DOHH2 (cell line): ENCODE results near the gene NHSL2.

ENCODE experiments used
- H3F3A ChIP-seq: fragments of 200-600 bp; sonication (generic), shearing (Covaris generic); 2 replicates; pipeline ENCODE4 v1.6.0; 2016; ENCODE audit warnings: antibody characterized with exemption, mild to moderate bottlenecking; ENCODE audit not compliant: control insufficient read depth, insufficient read depth
- H3K27ac ChIP-seq: fragments of 200-600 bp; sonication (generic); 2 replicates; pipeline ENCODE4 v1.5.1; 2014; ENCODE audit warnings: low read depth, mild to moderate bottlenecking, low read length, moderate library complexity
- H3K27me3 ChIP-seq: fragments of 200-600 bp; sonication (generic); 2 replicates; pipeline ENCODE4 v1.6.1; 2014; ENCODE audit warnings: mild to moderate bottlenecking, low read length, mixed read lengths; ENCODE audit not compliant: control insufficient read depth
- H3K36me3 ChIP-seq: fragments of 200-600 bp; sonication (generic); 2 replicates; pipeline ENCODE4 v1.6.1; 2014; ENCODE audit warnings: mild to moderate bottlenecking, low read length, moderate library complexity, mixed read lengths; ENCODE audit not compliant: control insufficient read depth
- H3K4me1 ChIP-seq: fragments of 200-600 bp; sonication (generic); 2 replicates; pipeline ENCODE4 v1.6.1; 2014; ENCODE audit warnings: mild to moderate bottlenecking, low read length, mixed read lengths; ENCODE audit not compliant: control insufficient read depth
- H3K4me2 ChIP-seq: fragments of 200-600 bp; sonication (generic); 2 replicates; pipeline ENCODE4 v1.6.0; 2014; ENCODE audit warnings: mild to moderate bottlenecking, low read length, moderate library complexity
- H3K4me3 ChIP-seq: fragments of 200-600 bp; sonication (generic); 2 replicates; pipeline ENCODE4 v1.5.1; 2014; ENCODE audit warnings: mild to moderate bottlenecking, low read length, mixed read lengths
- H3K79me2 ChIP-seq: fragments of 200-600 bp; sonication (generic); 2 replicates; pipeline ENCODE4 v1.6.1; 2014; ENCODE audit warnings: mild to moderate bottlenecking, low read length, mixed read lengths; ENCODE audit not compliant: control insufficient read depth
- H3K9me2 ChIP-seq: fragments of 200-600 bp; sonication (generic); replicated peaks from 2 replicates; pipeline ENCODE4 v1.6.1; 2014; ENCODE audit warnings: mild to moderate bottlenecking, low read length, mixed read lengths; ENCODE audit not compliant: control insufficient read depth
- H3K9me3 ChIP-seq: fragments of 200-600 bp; sonication (generic); 2 replicates; pipeline ENCODE4 v1.6.1; 2014; ENCODE audit warnings: antibody characterized with exemption, low read length, mixed read lengths; ENCODE audit not compliant: control insufficient read depth, insufficient read depth
- H4K20me1 ChIP-seq: fragments of 200-600 bp; sonication (generic); 2 replicates; pipeline ENCODE4 v1.6.0; 2014; ENCODE audit warnings: low read depth, mild to moderate bottlenecking, antibody characterized with exemption, low read length, moderate library complexity; ENCODE audit not compliant: control insufficient read depth, insufficient read depth
- CTCF ChIP-seq: fragments of 200-600 bp; sonication (generic); IDR thresholded peaks from one replicate; pipeline ENCODE4 v1.5.1; 2014; ENCODE audit warnings: antibody characterized with exemption, mild to moderate bottlenecking, low read depth, low read length; ENCODE audit not compliant: poor library complexity, severe bottlenecking
- EZH2phosphoT487 ChIP-seq: fragments of 200-600 bp; sonication (generic); IDR thresholded peaks from 2 replicates; pipeline ENCODE4 v1.6.1; 2017; ENCODE audit warnings: borderline replicate concordance, mild to moderate bottlenecking, antibody characterized with exemption, low read length, moderate library complexity, mixed read lengths

NHSL2 gene

DNA sequence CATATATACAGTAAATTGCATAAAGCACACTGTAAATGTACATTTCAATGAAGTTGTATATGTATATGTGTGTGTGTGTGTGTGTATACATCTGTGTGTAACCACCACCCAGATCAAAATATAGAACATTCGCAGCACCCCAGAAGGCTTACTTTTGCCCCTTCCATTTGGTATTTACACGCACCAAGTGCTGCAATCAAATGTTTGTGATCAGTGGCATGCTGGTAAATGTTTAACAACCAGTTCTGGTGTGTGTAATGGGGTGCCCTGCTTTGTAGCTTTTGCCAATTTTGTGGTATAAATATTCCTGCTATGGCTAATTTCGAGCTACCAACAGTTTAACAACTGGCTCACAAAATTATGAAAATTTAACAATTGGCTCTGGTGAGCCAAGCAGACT, 119.8 kb downstream of the NHSL2 start:
- Histone ChIP-seq H3F3A (no peaks in the 10 kb centered on the region), H3K27me3 (no peaks in the 10 kb centered on the region), H3K4me2 (no peak overlapping the region), H3K4me1 (no peaks in the 10 kb centered on the region), H3K9me3 (no peaks in the 10 kb centered on the region), H3K27ac (no peak overlapping the region), H3K79me2 (no peaks in the 10 kb centered on the region), H3K36me3 (no peaks in the 10 kb centered on the region), H3K9me2 (no peaks in the 10 kb centered on the region), H3K4me3 (no peak overlapping the region), H4K20me1 (no peaks in the 10 kb centered on the region)
- TF ChIP-seq EZH2phosphoT487 (no peak), CTCF (no peak)

- Histone ChIP-seq H3K27me3 (no peaks in the 10 kb centered on the region), H3K9me3 (no peaks in the 10 kb centered on the region), H3K27ac (no peak overlapping the region), H4K20me1 (no peaks in the 10 kb centered on the region), H3K79me2 (no peaks in the 10 kb centered on the region), H3K4me3 (no peak overlapping the region), H3K4me2 (no peak overlapping the region), H3K4me1 (no peaks in the 10 kb centered on the region), H3K36me3 (no peaks in the 10 kb centered on the region), H3K9me2 (no peaks in the 10 kb centered on the region), H3F3A (no peaks in the 10 kb centered on the region)
- TF ChIP-seq CTCF (no peak), EZH2phosphoT487 (no peak)
Observed at GRCh38 chrX:72031118-72031517, 120.5 kb downstream of the NHSL2 start.

GRCh38 chrX:72031634-72032033, 121.0 kb downstream of the NHSL2 start:
- no peak for TF ChIP-seq CTCF
- TF ChIP-seq EZH2phosphoT487: no peak
- Histone ChIP-seq H3K27me3 (no peaks in the 10 kb centered on the region), H3K4me1 (no peaks in the 10 kb centered on the region), H3F3A (no peaks in the 10 kb centered on the region), H3K4me2 (no peak overlapping the region), H4K20me1 (no peaks in the 10 kb centered on the region), H3K79me2 (no peaks in the 10 kb centered on the region), H3K36me3 (no peaks in the 10 kb centered on the region), H3K4me3 (no peak overlapping the region), H3K9me2 (no peaks in the 10 kb centered on the region), H3K9me3 (no peaks in the 10 kb centered on the region), H3K27ac (no peak overlapping the region)

DNA sequence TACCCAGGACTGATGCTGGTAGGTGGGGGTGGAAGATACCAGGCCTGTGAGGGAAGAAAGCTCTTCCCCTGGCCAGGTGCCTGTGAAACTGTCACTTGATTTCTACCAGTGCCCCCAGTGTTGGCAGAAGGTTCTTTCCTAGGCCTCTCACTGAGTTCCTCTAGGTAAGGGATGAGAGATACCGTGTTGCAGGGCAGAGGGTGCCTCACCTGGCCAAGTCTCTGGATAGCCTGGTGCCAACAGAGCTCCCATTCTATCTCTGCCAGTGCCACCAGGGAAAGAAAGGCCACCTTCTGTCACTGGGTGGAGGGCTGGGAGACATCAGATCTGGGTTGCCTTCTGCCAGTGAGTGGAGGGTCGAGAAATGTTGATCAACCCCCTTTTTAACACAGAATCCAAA, 127.0 kb downstream of the NHSL2 start:
- Histone ChIP-seq H3K4me3 (no peak overlapping the region), H3K27me3 (no peaks in the 10 kb centered on the region), H3K9me3 (no peaks in the 10 kb centered on the region), H3K36me3 (no peaks in the 10 kb centered on the region), H3K79me2 (no peaks in the 10 kb centered on the region), H3K9me2 (no peaks in the 10 kb centered on the region), H3K27ac (no peak overlapping the region), H3F3A (no peaks in the 10 kb centered on the region), H4K20me1 (no peaks in the 10 kb centered on the region), H3K4me1 (no peaks in the 10 kb centered on the region), H3K4me2 (no peak overlapping the region)
- no peak for TF ChIP-seq CTCF
- TF ChIP-seq EZH2phosphoT487: no peak
